ENCODE measurements around the gene COL4A2. TPM values are rescaled to one million over a fixed set of nuclear protein-coding genes. Genes with fewer than 3 reads are reported as not detected.

Gene COL4A2
- total and polyA plus RNA-seq, 9 donors: 59.5 to 171 (median 136) TPM

- 15 to 34% (median 17%) methylated on average over 3 of the region's 3 CpGs for WGBS, 3 donors
- H3K4me1 ChIP-seq (ENCODE audit: insufficient read depth): peaks cover 35% of the 10 kb centered on the region
- intact Hi-C loops (cut with DNase I): loop anchor here in 3 of 4 donors (10.0 kb wide), 3 partner anchors 45 to 115 kb away; no protein-coding TSS in a partner anchor
These were observed 6.8 kb upstream of the COL4A2 start for GRCh38 chr13:110300090-110300815.

GRCh38 chr13:110301083-110301482 is 6.0 kb upstream of the COL4A2 start:
- 14 to 37% (median 16%) methylated on average over 5 of the region's 5 CpGs for WGBS, 3 donors
- TF ChIP-seq CTCF (IDR thresholded peaks at IDR 0.05) (no peak), EP300 (IDR thresholded peaks at IDR 0.05) (no peak), POLR2A (IDR thresholded peaks at IDR 0.05) (no peak)
- Histone ChIP-seq H3K4me1 (ENCODE audit: insufficient read depth) (peaks cover 33% of the 10 kb centered on the region), H3K9me3 (no peaks in the 10 kb centered on the region), H3K27me3 (no peaks in the 10 kb centered on the region), H3K36me3 (no peaks in the 10 kb centered on the region), H3K4me3 (no peak overlapping the region), H3K27ac (peak overlapping the region in 1 of 2 donors; percentile 10)
- DNase-seq: peak in 1 of 5 donors; percentile 13
- intact Hi-C loops (cut with DNase I): loop anchor here in 3 of 4 donors (10.0 kb wide), 3 partner anchors 46 to 114 kb away; no protein-coding TSS in a partner anchor

More at GRCh38 chr13:110300090-110300815, 6.8 kb upstream of the COL4A2 start:
- H3K4me3 ChIP-seq: no peak overlapping the region
- no peak for DNase-seq
- no peak for TF ChIP-seq POLR2A (IDR thresholded peaks at IDR 0.05)
- no peak for TF ChIP-seq CTCF (IDR thresholded peaks at IDR 0.05)
- no peak for TF ChIP-seq EP300 (IDR thresholded peaks at IDR 0.05)
- H3K9me3 ChIP-seq: no peaks in the 10 kb centered on the region
- H3K36me3 ChIP-seq: no peaks in the 10 kb centered on the region
- H3K27ac ChIP-seq: peak overlapping the region in 1 of 2 donors; percentile 10
- no peaks in the 10 kb centered on the region for H3K27me3 ChIP-seq

- Histone ChIP-seq H3K36me3 (no peaks in the 10 kb centered on the region), H3K4me1 (ENCODE audit: insufficient read depth) (peaks cover 29% of the 10 kb centered on the region), H3K4me3 (no peak overlapping the region), H3K9me3 (no peaks in the 10 kb centered on the region), H3K27me3 (no peaks in the 10 kb centered on the region), H3K27ac (peak overlapping the region in 1 of 2 donors; percentile 10)
- WGBS, 3 donors: 36 to 41% (median 40%) methylated on average over 21 of the region's 21 CpGs
- peak in 2 of 5 donors; percentile 26 to 38 for DNase-seq
- intact Hi-C loops (cut with DNase I): loop anchor here in 3 of 4 donors (10.0 kb wide), 3 partner anchors 47 to 113 kb away; no protein-coding TSS in a partner anchor
- TF ChIP-seq CTCF (IDR thresholded peaks at IDR 0.05): no peak
- no peak for TF ChIP-seq POLR2A (IDR thresholded peaks at IDR 0.05)
- no peak for TF ChIP-seq EP300 (IDR thresholded peaks at IDR 0.05)
These were observed 5.2 kb upstream of the COL4A2 start for GRCh38 chr13:110301606-110302553.

- DNase-seq: peak in 1 of 5 donors; percentile 8
- intact Hi-C loops (cut with DNase I): loop anchor here in 3 of 4 donors (10.0 kb wide), 3 partner anchors 48 to 112 kb away; no protein-coding TSS in a partner anchor
- H3K9me3 ChIP-seq: no peaks in the 10 kb centered on the region
These were observed 4.1 kb upstream of the COL4A2 start for GRCh38 chr13:110302997-110303396.

More at GRCh38 chr13:110302997-110303396, 4.1 kb upstream of the COL4A2 start:
- no peak overlapping the region for H3K4me3 ChIP-seq
- peaks cover 26% of the 10 kb centered on the region for H3K4me1 ChIP-seq (ENCODE audit: insufficient read depth)
- no peak for TF ChIP-seq EP300 (IDR thresholded peaks at IDR 0.05)
- no peak for TF ChIP-seq POLR2A (IDR thresholded peaks at IDR 0.05)
- TF ChIP-seq CTCF (IDR thresholded peaks at IDR 0.05): no peak
- no peak overlapping the region for H3K27ac ChIP-seq
- no peaks in the 10 kb centered on the region for H3K36me3 ChIP-seq
- no peaks in the 10 kb centered on the region for H3K27me3 ChIP-seq
- 83 to 95% (median 92%) methylated on average over 2 of the region's 2 CpGs for WGBS, 3 donors

Measured in ovary (tissue), 9 donors.